Measurements from ENCODE around the gene ZNF296. TPM values are rescaled to one million over a fixed set of nuclear protein-coding genes. Genes with fewer than 3 reads are reported as not detected.
A peak's percentile ranks its signal among the peaks of the same experiment; 100 is the strongest.

ZNF296 gene
- total RNA-seq, 2 donors from 2014 or later: 0.42 to 0.48 TPM

- intact Hi-C loops (cut with DNase I): no loop called here
- no peak for DNase-seq (ENCODE audit: low spot score)
Measured at GRCh38 chr19:45069056-45069455, 7.2 kb downstream of the ZNF296 start.

GRCh38 chr19:45068041-45068440 lies 8.2 kb downstream of the ZNF296 start:
- intact Hi-C loops (cut with DNase I): no loop called here
- DNase-seq (ENCODE audit: low spot score): no peak

DNA sequence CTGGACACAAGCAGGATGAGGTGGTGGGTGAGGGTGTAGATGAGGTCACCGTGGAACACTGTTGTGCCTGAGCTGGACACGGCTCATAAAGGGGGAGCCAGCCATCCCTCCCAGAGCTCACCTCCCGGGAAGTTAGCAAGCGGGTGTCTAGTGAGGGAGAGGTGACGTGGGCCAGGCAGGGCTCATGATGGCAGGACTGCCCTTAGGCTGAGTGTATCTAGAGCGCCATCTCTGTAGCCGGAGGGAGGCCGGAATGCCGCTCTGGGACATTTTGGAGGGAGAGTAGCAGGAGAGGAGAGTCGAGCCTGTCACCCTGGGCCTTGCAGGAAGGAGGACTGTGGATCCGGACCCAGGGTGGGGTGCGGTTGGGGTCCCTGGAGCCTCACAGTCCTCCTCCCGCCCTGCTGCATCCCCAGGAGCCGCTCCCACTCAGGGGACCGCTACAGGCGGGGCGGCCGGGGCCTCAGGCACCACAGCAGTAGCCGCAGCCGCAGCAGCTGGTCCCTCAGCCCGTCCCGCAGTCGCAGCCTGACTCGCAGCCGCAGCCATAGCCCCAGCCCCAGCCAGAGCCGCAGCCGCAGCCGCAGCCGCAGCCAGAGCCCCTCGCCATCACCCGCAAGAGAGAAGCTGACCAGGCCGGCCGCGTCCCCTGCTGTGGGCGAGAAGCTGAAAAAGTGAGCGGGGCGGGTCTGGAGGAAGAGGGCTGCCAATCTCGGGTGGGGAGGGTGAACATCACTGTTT lies 9.2 kb downstream of the ZNF296 start:
- intact Hi-C loops (cut with DNase I): no loop called here
- DNase-seq (ENCODE audit: low spot score): no peak

- intact Hi-C loops (cut with DNase I): no loop called here
- DNase-seq (ENCODE audit: low spot score): no peak
Measured at GRCh38 chr19:45063851-45064801, 12.2 kb downstream of the ZNF296 start.

DNA sequence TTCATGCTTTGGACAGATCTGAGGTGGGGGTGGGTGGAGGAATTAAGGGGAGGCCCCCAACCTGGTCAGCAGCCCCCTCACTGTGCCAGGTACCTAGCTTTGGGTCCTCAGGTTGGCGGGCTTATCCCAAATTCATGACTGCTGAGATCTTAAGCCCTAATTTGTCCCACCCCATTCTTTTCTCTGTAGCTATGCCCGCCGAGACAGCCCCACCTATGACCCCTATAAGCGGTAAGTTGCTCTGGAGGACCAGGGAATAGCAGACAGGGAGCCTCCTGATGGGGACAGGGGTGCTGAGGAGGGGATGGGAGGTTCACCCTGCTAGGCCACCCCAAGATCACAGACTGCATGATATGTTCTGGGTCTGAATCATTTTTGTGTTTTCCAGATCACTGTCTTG lies 14.3 kb downstream of the ZNF296 start:
- no peak for DNase-seq (ENCODE audit: low spot score)

GRCh38 chr19:45059258-45059965 lies 16.9 kb downstream of the ZNF296 start:
- peak; percentile 91 for DNase-seq (ENCODE audit: low spot score)
- intact Hi-C loops (cut with DNase I): no loop called here

More for the DNA sequence above, 14.3 kb downstream of the ZNF296 start:
- intact Hi-C loops (cut with DNase I): no loop called here

DNA sequence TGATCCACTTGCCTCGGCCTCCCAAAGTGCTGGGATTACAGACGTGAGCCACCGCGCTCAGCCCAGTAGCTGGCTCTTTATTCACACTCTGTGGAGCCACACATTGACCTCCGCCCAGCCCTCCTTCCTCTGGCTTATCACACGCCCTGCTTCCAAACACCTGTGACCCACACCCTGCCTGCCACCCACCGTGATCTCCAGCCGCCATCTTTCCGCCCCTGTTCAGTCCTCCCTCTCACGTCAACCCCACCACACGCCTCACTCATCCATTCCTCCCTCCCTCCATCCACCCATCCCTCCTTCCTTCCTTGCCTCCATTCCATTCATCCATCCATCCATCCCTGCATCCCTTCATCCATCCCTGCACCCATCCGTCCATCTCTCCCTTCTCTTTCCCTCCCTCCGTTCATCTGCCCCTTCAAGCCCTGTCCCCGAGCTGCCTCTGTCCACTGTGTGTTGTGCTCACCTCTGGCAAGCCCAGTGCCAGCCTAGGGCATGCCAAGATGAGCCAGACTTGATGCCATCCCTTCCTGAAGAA lies 17.6 kb downstream of the ZNF296 start:
- no peak for DNase-seq (ENCODE audit: low spot score)
- intact Hi-C loops (cut with DNase I): no loop called here

- intact Hi-C loops (cut with DNase I): no loop called here
- no peak for DNase-seq (ENCODE audit: low spot score)
Measured at GRCh38 chr19:45057444-45057843, 18.8 kb downstream of the ZNF296 start.

DNA sequence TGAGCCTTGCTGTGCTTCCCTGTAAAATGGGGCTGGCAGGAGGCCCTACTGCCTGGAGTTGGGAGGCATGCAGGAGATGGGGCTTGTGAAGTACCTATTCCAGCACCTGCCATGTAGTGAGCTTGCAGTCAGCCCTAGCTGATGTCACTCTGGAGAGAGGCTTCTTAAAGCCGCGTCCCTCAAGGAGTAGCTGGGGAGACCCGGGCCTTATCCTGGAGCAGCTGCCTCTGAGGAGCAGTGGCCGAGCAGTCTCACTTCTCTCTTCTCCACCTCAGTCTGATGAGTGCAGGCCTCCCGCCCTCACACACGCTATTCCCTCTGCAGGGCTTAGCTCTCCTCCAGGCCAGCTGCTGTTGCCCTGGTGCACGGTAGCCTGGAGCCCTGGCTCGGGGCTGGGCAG lies 19.4 kb downstream of the ZNF296 start:
- intact Hi-C loops (cut with DNase I): no loop called here

DNA sequence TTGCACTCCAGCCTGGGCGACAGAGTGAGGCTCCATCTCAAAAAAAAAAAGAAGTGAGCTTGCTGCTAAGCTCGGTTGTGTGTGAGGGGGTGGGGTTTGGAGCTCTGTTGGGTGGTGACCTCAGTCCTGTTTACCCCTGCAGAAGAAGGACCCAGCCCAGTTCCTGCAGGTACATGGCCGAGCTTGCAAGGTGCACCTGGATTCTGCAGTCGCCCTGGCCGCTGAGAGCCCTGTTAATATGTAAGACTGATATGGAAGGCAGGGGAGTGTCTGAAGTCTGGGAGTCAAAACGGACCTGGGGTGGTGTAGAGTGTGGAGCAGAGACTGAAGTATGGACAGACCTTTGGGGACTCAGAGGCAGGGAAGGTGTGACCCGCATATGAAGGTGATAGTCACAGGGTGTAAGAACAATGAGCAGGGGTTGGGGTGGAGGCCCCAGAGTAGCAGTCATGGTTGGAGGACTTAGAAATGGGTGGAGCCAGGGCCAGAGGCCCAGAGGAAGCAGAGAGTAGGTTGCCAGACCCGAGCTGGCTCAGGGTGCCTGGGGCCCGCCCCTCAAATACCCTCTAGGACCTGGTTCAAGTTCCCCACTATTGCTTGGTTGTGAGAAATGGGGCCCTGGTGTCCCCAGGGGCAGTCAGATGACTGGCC lies 24.2 kb downstream of the ZNF296 start:
- no peak for DNase-seq (ENCODE audit: low spot score)
- intact Hi-C loops (cut with DNase I): no loop called here

More for the DNA sequence above, 19.4 kb downstream of the ZNF296 start:
- DNase-seq (ENCODE audit: low spot score): no peak

- intact Hi-C loops (cut with DNase I): no loop called here
Measured at GRCh38 chr19:45050036-45050435, 26.2 kb downstream of the ZNF296 start.

GRCh38 chr19:45049073-45049736 lies 27.1 kb downstream of the ZNF296 start:
- DNase-seq (ENCODE audit: low spot score): no peak
- intact Hi-C loops (cut with DNase I): no loop called here

More at GRCh38 chr19:45050036-45050435, 26.2 kb downstream of the ZNF296 start:
- no peak for DNase-seq (ENCODE audit: low spot score)

GRCh38 chr19:45047188-45047797 lies 29.0 kb downstream of the ZNF296 start:
- no peak for DNase-seq (ENCODE audit: low spot score)
- intact Hi-C loops (cut with DNase I): no loop called here

- no peak for DNase-seq (ENCODE audit: low spot score)
- intact Hi-C loops (cut with DNase I): no loop called here
Measured at GRCh38 chr19:45046355-45046754, 29.9 kb downstream of the ZNF296 start.

DNA sequence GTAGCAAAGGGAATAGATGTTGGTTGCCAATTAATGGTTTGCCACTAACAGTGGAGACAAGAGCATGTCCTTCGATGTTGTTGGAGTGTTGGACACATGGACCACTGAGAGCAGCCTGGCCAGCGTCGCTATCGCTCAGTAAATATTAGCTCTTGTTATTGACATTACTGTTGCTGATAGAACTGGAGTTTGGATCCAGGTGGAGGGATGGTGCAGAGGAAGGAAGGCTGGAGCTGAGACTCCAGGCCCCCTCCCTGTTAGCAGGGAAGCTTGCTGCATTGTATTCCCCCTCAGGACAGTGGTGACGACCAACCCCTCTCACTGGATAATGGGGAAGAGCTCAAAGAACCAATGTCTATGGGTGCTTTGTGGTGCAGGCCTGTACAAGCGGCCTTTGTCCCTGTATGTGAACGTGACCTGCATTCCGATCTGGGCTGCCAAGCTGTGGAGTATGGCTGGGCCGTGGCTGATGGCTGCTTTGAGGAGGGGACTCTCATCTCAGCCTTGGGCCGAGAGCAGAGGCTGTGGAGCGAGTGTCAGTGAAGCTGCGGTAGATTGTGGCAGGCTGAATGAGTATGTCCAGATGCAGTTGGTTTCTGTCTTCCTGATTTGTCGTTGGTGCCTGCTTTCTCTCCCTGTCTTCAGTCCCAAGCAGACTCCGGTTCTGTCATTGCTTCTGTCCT lies 30.5 kb downstream of the ZNF296 start:
- intact Hi-C loops (cut with DNase I): no loop called here
- DNase-seq (ENCODE audit: low spot score): no peak

DNA sequence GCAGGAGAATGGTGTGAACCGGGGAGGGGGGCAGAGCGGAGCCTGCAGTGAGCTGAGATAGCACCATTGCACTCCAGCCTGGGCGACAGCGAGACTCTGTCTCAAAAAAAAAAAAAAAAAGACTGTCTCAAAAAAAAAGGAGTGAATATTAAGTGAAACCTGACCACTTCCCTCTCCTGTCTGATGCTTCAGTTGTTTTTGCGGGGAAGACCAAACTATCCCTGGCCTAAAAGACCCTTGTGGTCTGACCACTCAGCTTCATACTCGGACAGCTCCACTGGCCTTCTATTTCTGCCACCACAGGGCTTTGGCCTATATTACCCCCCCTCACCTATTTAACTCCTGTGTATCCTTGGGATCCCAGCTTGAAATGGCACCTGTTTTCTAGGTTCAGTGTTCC lies 35.2 kb downstream of the ZNF296 start:
- DNase-seq (ENCODE audit: low spot score): no peak
- intact Hi-C loops (cut with DNase I): no loop called here

- intact Hi-C loops (cut with DNase I): no loop called here
- no peak for DNase-seq (ENCODE audit: low spot score)
Measured at GRCh38 chr19:45040059-45040771, 36.1 kb downstream of the ZNF296 start.

Measured in posterior vena cava (tissue), 2 donors.